GM10847 (cell line): ENCODE measurements around the gene VAC14.

Source experiments
- POLR2A ChIP-seq: IDR thresholded peaks from 2 replicates; pipeline ENCODE4 v1.6.1; 2011; ENCODE audit not compliant: insufficient read length; ENCODE audit errors: extremely low read depth

Gene VAC14

GRCh38 chr16:70725912-70726828, 74.8 kb downstream of the VAC14 start:
- no peak for TF ChIP-seq POLR2A

- TF ChIP-seq POLR2A: no peak
These were observed 75.7 kb downstream of the VAC14 start for GRCh38 chr16:70725024-70725911.

DNA sequence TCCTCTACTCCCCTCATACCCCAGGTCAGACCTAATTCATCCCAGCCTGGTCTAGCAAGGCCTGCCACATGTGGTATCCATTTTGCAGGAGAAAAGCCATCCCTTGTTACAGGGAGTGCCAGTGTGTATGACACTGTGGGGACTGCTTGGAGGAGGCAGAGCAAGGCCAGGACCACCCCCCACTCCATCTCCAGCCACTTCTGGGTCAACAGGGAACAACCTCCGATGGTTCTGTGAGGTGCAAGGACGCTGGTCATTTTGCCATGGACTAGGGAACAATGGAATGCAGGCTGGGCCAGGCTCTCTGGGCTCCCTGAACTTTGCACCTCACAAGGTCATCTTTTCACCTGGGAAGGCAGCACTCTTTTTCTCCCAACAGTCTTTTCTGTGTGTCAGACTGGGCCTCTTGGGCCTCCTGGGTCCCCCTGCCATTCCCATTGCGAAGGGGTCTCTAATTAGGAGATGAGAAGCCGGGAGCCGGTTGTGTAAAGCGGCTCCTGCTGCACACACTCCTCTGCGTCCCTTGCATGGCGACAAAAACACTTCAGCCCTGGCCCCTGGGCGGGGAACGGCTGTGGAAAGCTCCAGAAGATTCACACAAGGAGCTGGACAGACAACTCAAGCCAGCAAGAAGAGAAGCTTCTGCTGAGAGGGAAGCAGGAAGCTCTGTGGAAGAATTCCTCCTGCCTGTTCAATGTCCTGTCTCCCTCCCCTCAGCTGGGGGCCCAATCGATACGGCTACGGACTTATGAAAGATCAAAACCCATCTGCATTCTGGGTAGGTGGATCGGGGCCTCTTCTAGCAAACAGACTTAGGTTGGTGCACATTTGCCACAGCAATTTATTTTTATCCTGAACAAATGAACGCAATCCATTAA, 76.6 kb downstream of the VAC14 start:
- no peak for TF ChIP-seq POLR2A

DNA sequence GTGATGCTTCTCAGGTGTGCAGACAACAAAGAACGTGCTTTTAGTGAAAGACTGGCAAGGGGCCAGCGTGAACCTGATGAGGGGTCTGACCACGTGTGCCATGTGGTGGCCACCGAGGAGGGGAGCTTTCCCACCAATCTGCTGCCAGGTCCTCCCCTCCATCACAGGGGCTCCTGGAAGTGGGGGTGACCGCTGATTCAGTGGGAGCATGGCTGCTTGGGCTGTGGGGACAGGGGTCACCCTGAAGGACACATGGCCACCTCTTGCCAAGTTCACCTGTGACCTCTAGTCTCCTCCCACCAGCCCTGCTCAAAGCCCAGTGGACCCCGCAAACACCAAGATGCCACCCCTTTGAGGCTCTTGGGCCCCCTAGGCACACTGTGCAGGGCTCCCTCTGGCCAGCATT, 77.2 kb downstream of the VAC14 start:
- TF ChIP-seq POLR2A: no peak

DNA sequence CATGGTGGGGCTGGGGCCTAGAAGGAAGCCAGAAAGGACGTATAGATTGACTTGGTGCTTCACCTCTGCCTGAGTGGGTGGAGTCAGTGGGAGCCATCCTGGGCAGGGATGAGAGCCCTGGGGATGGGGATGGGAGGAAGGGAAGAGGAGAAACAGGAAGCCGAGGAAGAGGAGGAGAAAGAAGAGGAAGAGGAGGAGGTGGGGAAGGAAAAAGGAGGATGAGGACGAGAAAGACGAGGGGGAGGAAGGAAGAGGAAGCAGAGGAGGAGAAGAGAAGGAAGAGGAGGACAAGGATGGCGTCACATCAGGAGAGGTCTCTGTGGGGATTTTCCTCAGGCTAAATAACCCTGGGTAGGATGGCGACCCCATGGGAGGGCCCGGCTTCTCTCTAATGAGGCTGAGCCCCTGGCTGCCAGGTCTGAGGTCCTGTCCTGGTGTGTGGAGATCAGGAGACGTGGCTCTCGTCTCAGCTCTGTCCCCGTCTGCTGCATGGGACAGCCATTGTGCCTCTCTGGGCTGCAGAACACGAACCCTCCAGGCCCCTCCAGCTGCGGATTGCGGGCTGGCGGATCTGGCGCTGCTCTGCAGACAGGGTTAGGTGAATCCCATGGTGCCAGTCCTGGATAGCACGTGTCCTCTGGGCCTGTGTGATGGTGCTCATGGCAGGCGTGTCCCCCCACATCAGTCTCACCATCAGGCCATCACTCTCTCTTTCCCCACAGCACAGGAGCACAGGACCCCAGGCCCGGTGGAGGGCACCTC, 79.6 kb downstream of the VAC14 start:
- no peak for TF ChIP-seq POLR2A

- no peak for TF ChIP-seq POLR2A
These were observed 80.3 kb downstream of the VAC14 start for GRCh38 chr16:70720425-70721201.

- no peak for TF ChIP-seq POLR2A
These were observed 83.9 kb downstream of the VAC14 start for GRCh38 chr16:70717065-70717464.

DNA sequence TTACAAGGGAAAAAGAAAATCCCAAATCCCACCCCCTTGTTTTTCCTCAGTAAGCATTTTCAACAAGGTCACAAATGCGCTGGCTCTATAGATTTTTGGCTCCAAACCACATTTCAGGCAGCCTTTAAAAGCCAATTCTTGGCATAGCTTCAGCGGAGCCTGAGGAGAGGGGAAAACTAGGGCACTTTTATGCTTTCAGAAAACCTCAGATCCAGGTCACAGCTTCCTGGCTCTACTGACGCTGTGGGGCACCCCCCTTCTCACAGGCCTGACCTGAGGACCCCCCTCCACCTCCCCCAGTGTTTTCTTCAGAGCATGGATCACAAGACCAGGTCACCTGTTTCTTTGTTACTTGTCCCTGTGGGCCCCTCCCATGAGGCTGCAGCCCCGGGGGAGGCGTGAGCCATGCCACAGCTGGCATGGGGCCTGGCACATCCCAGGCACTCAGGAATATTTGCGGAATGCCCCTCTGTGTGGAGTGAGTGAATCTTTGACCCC, 85.0 kb downstream of the VAC14 start:
- no peak for TF ChIP-seq POLR2A

- no peak for TF ChIP-seq POLR2A
These were observed 85.7 kb downstream of the VAC14 start for GRCh38 chr16:70715055-70715858.

DNA sequence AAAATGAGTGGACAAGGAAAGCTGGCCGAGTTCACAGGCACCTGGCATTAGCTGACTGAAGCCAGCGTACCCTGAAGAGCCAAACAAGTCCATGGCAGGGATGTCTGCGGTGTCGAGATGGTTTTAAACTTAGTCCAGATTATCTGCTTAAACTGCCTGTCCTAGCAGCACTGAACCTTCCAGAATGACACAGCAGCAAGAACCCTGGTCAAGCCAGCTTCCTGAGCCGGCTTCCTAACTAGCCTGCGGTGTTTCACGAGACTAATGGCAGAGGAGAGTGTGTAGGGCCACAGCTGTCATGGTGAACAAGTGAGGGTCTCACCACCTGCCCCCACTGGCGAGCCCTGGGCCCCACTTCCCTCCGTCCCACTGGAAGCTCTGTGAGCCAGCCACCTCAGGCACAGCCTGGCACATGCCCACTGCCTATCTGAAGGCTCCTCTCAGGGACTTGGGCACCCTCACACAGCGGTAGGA, 86.3 kb downstream of the VAC14 start:
- no peak for TF ChIP-seq POLR2A

DNA sequence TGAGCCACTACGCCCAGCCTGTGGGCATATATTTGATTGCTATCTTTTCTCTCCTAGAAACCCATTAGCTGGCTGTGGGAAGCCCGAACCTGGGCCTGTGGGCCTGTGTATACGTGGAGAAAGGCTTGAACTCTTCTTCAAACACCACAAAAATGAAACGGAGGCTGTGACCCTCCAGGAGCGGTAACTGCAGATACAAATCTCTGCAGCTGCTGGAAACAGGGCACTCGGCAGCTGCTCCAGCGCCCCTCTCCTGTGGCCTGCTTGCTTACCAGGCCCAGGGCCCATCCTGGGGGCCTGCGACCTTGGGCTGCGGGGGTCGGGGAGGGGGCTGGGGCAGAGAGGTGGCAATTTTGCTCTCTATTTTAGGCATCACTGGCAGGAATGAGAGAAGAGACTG, 87.1 kb downstream of the VAC14 start:
- TF ChIP-seq POLR2A: no peak

DNA sequence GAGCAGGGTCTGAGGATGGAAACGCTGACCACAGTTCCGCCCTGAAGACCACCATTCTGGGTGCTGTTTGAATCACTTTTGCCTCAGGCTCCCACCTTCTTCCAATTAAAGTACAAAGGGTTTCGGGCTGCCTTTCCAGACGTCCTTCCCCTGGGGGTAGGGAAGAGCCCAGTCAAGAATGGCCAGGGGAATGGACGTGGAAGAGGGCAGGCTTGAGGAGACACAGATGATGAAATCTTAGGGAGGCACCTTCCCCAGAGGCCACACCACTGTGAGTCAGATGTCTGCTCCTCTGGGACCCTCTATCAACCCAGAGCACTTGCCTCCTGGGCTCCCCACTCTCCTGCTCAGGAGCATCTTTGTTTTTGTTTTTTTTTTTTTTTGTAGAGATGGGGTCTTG, 87.6 kb downstream of the VAC14 start:
- no peak for TF ChIP-seq POLR2A

DNA sequence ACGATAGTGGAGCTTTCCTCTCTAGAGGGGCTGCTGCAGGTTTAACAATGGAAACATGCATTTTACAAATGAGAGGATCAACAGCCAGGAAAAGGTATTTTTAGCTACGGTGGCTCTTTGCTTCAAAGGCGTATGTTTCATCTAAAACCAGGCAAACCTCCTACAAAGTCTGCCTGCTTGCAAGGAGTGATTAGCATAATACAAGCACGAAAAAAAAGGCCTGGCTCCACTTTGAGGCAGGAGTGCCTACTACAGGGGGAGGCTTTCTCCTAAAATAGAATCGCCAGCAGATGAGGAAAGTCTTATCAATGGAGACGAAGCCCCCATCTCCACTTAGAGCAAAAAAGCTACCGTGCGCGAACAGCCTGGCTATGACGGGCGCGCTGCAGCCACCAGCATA, 88.0 kb downstream of the VAC14 start:
- TF ChIP-seq POLR2A: no peak

- TF ChIP-seq POLR2A: no peak
These were observed 88.6 kb downstream of the VAC14 start for GRCh38 chr16:70712359-70712758.
